Upper lobe of right lung (tissue), 1 donor: ENCODE measurements around the gene MAT2A. TPM values are rescaled to one million over a fixed set of nuclear protein-coding genes. Genes with fewer than 3 reads are reported as not detected.

Source experiments
- ATAC-seq: fragments of 200-7000 bp; cut with Tn5 transposase; one replicate; pipeline ENCODE4 v1.9.1; 2020; ENCODE audit warnings: mild to moderate bottlenecking, moderate library complexity
- DNase-seq: peaks from one replicate; pipeline ENCODE4 v3.0.0-alpha.2; 2020
- H3K27ac ChIP-seq: fragments of 200-600 bp; one replicate; pipeline ENCODE4 v1.8.0; 2022
- H3K27me3 ChIP-seq: fragments of 200-600 bp; one replicate; pipeline ENCODE4 v1.8.0; 2022; ENCODE audit warnings: mild to moderate bottlenecking
- H3K36me3 ChIP-seq: fragments of 200-600 bp; one replicate; pipeline ENCODE4 v1.8.0; 2022
- H3K4me1 ChIP-seq: fragments of 200-600 bp; one replicate; pipeline ENCODE4 v1.8.0; 2022
- H3K4me3 ChIP-seq: fragments of 200-600 bp; one replicate; pipeline ENCODE4 v1.8.0; 2022; ENCODE audit warnings: mild to moderate bottlenecking
- H3K9me3 ChIP-seq: fragments of 200-600 bp; one replicate; pipeline ENCODE4 v1.8.0; 2022
- intact Hi-C: fragments of 100-400 bp; cut with DNase I; formaldehyde crosslinking; loops from one replicate; pipeline ENCODE4 v1.11.0; 2022
- total RNA-seq: library from RNA; stranded (reverse); fragmentation: NEBNext Ultra II Directional; extraction: Animal tissue kit (Norgen Biotek cat#: 25700); gene quantifications from one replicate; pipeline ENCODE4 v1.2.1, GENCODE V29; 2021
- TF ChIP-seq, protein P1 (sequence below): fragments of 200-600 bp; IDR thresholded peaks from one replicate; pipeline ENCODE4 v1.8.0; 2022; ENCODE audit warnings: antibody characterized with exemption
- donor health status: DM: no; HTN: yes; CAD: no; lungs with severe emphysema.

MAT2A gene
- total RNA-seq, 1 donor from 2014 or later, result 212 TPM

DNA sequence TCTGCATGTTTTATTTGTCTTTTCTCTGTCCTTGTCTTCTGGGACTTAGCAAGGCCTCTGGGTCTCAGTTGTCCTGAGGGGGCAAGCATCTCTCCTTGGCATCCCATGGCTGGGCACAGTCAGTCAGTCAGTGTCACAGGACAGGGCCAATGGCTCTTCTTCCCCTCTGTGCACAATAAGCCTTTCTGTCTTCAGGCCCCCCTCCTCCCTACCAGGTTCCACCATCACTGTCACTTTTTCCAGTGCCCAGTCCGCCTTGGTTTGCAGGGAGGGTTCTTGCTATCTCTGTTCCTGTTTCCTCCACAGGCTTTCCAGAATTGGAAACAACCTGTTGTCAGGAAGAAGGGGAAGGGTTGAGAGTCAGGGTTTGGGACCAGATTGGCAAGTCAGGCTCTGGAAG lies 43.5 kb downstream of the MAT2A start:
- Histone ChIP-seq H3K4me3 (no peak overlapping the region), H3K9me3 (no peaks in the 10 kb centered on the region), H3K27ac (peak overlapping the region; percentile 94), H3K4me1 (peaks cover 76% of the 10 kb centered on the region), H3K27me3 (no peaks in the 10 kb centered on the region), H3K36me3 (peaks cover 27% of the 10 kb centered on the region)
- intact Hi-C loops, result no loop called here
- DNase-seq, result no peak
- ATAC-seq, result no peak
- TF ChIP-seq, protein P1, sequence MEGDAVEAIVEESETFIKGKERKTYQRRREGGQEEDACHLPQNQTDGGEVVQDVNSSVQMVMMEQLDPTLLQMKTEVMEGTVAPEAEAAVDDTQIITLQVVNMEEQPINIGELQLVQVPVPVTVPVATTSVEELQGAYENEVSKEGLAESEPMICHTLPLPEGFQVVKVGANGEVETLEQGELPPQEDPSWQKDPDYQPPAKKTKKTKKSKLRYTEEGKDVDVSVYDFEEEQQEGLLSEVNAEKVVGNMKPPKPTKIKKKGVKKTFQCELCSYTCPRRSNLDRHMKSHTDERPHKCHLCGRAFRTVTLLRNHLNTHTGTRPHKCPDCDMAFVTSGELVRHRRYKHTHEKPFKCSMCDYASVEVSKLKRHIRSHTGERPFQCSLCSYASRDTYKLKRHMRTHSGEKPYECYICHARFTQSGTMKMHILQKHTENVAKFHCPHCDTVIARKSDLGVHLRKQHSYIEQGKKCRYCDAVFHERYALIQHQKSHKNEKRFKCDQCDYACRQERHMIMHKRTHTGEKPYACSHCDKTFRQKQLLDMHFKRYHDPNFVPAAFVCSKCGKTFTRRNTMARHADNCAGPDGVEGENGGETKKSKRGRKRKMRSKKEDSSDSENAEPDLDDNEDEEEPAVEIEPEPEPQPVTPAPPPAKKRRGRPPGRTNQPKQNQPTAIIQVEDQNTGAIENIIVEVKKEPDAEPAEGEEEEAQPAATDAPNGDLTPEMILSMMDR, result no peak

DNA sequence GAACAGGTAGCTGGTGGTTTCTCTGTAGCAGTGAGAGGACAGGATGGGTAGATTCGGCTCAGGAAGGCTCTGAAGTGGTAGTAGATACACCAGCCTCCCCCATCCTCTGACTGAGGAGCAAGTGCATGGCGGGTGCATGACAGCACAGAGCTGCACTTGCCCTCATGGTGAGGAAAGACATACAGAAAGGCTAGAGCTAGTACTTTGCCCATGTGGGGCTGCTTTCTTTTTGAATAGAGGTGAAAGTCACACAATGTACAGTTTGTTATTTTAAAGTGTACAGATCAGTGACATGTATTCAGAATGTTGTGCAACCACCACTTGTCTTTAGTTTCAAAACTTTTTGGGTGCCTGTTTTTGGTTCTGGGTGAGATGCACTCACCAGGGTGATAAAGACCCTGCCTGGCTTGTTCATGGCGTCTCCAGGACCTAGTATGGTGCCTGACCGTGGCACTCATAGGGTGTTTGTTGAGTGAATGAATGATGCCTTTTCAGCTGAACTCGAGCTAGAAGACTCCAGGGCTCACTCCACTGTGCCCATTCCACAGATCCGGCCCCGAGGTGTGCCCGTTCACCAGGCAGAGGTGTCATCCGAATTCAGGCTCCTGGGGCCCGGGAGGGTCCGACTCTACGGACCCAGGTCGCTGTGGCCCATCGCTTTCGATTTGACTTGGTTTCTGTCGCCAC lies 44.8 kb downstream of the MAT2A start:
- no peaks in the 10 kb centered on the region for H3K27me3 ChIP-seq
- peaks cover 27% of the 10 kb centered on the region for H3K36me3 ChIP-seq
- ATAC-seq (no peak), DNase-seq (no peak)
- TF ChIP-seq, protein P1, result no peak
- intact Hi-C loops, result no loop called here
- no peaks in the 10 kb centered on the region for H3K9me3 ChIP-seq
- H3K27ac ChIP-seq, result peak overlapping the region; percentile 94
- H3K4me3 ChIP-seq, result peak overlapping the region; percentile 67
- H3K4me1 ChIP-seq, result peaks cover 81% of the 10 kb centered on the region

DNA sequence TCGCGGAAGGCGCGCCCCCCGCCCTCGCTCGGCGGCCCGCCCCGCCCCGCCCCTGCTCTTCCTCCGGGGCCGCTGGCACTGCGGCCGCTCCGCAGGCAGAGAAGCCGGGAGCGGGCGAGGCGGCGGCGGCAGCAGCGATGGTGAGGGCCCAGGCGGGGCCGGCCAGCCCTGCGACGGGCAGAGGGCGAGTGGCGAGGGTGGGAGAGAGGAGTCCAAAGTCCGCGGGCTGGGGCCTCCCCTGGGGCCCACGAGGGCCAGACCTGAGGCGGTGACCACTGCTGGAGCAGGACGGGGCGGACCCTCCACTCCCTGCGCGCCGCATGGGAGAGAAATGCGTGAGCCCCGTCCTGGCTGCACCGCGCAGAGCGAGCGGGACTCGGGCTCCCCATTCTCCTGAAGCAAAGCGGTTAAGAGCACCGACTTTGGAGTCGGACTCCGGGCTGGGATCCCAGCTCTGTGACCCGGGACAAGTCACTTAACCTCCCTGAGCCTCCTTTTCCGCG lies 45.4 kb downstream of the MAT2A start, which contains the start of gene VAMP5:
Gene VAMP5, plus strand, starts transcription at position 78 of the 503 bp plus-strand sequence. Its CDS starts 60 bp downstream, at position 138.
- Histone ChIP-seq H3K36me3 (peaks cover 27% of the 10 kb centered on the region), H3K27ac (peak within 1 kb of the TSS; percentile 94), H3K4me3 (peak within 1 kb of the TSS; percentile 67), H3K9me3 (no peaks in the 10 kb centered on the region), H3K4me1 (peaks cover 81% of the 10 kb centered on the region), H3K27me3 (no peaks in the 10 kb centered on the region)
- DNase-seq (no peak), ATAC-seq (peak; percentile 45)
- TF ChIP-seq, protein P1, result no peak
- intact Hi-C loops, result no loop called here

DNA sequence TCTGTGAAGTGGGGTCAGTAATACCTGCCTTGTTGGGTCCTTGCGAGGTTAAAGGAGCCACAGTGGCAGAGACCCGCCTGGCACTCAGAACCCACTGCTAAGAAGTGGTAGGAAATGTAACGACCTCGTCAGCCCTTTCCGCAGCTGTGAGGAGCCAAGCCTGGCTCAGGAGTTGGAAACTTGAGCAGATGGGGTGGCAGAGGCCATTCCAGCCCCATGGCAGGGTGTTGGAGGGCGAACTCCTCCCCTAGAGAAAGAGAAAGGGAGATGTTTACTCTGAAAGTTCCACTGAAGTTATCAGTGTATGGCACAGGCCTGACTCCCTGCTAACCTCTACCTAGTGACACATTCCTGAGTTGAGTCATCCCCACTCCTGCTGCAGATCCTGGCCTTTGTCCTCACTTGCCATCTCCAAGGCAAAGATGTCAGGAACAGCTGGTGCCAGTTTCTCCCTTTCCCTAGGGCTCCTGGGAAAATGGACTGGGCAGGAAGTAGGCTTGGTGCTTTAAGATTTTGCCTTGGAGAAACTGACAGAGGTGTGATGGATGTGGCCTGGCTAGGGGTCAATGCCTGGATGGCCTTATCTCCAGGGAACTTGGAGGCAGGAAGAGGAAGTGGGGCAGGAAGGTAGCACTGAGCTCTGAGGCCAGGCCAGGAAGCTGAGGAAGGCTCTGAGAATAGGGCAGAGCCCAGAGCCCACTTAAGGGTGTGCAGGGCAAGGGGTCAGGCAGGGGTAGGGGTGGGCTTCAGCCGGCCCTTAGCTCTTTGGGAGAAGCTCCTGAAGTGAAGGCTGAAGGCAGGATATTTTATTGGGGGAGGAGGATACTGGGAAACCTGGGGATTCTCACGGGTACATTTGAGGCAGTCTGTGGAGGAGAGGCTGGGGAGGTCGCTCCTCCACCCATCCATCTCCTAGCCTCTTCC lies 46.2 kb downstream of the MAT2A start:
- Histone ChIP-seq H3K4me3 (peak overlapping the region; percentile 67), H3K27ac (peak overlapping the region; percentile 94), H3K27me3 (no peaks in the 10 kb centered on the region), H3K9me3 (no peaks in the 10 kb centered on the region), H3K36me3 (peaks cover 27% of the 10 kb centered on the region), H3K4me1 (peaks cover 81% of the 10 kb centered on the region)
- TF ChIP-seq, protein P1, result no peak
- DNase-seq, result no peak
- peak; percentile 61 for ATAC-seq
- intact Hi-C loops, result no loop called here

DNA sequence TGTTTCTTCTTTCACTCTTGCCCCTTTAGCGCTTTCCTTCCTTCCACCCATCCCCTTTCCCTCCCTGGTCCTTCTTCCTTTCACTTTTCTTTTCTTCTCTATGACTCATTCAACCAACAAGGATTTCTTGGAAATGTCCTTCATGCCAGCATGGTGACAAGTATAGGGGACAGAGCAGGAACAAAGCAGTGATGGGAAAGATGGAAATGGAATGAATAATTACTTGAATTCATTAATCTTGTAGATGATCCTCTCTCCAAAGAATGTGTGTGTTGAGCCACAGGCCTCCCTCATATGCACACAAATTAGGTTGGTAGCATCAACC lies 46.8 kb downstream of the MAT2A start:
- H3K4me1 ChIP-seq, result peaks cover 81% of the 10 kb centered on the region
- TF ChIP-seq, protein P1, result no peak

More for the DNA sequence above, 46.8 kb downstream of the MAT2A start:
- Histone ChIP-seq H3K4me3 (peak overlapping the region; percentile 67), H3K27ac (peak overlapping the region; percentile 94), H3K36me3 (peaks cover 25% of the 10 kb centered on the region), H3K27me3 (no peaks in the 10 kb centered on the region), H3K9me3 (no peaks in the 10 kb centered on the region)
- intact Hi-C loops, result no loop called here
- peak; percentile 1 for ATAC-seq
- DNase-seq, result no peak
